A673 (cell line): ENCODE measurements around the gene RGS3. TPM values are rescaled to one million over a fixed set of nuclear protein-coding genes. Genes with fewer than 3 reads are reported as not detected.

Source experiments
- BruUV-seq: library from RNA; stranded (reverse); fragments of 400-500 nt; replicated peaks from 2 replicates; lab custom pipeline; 2021; lab: Mats Ljungman, UMichigan
- CTCF ChIA-PET: fragments of 300-600 bp; sonication (Branson Sonifier 250); formaldehyde crosslinking; loops from one replicate; lab custom pipeline; 2022; ENCODE audit warnings: antibody characterized with exemption; lab: Charles Lee
- POLR2A ChIA-PET: fragments of 300-600 bp; sonication (Branson Sonifier 250); formaldehyde crosslinking; loops from one replicate; lab custom pipeline; 2022; ENCODE audit warnings: antibody characterized with exemption; ENCODE audit not compliant: low non-redundant PET; lab: Charles Lee
- DNase-seq: peaks from one replicate; pipeline ENCODE4 v3.0.0-alpha.2; 2015; ENCODE audit warnings: low spot score
- H3K27ac ChIP-seq: fragments of 200-600 bp; sonication (generic); 2 replicates; pipeline ENCODE4 v1.5.1; 2016; ENCODE audit warnings: mixed run types, low read depth, mild to moderate bottlenecking, mixed read lengths, antibody characterized with exemption, low read length; ENCODE audit not compliant: poor library complexity, severe bottlenecking
- H3K27me3 ChIP-seq: fragments of 200-600 bp; sonication (generic); replicated peaks from 2 replicates; pipeline ENCODE4 v1.6.1; 2017; ENCODE audit warnings: mixed run types, low read depth, mild to moderate bottlenecking, mixed read lengths, antibody characterized with exemption, low read length; ENCODE audit not compliant: insufficient read depth, poor library complexity
- H3K36me3 ChIP-seq: fragments of 200-600 bp; sonication (generic); 2 replicates; pipeline ENCODE4 v1.6.1; 2016; ENCODE audit warnings: mixed run types, mild to moderate bottlenecking, mixed read lengths, antibody characterized with exemption, low read length; ENCODE audit not compliant: insufficient read depth, poor library complexity, severe bottlenecking
- H3K4me1 ChIP-seq: fragments of 200-600 bp; sonication (generic); 2 replicates; pipeline ENCODE4 v1.6.1; 2017; ENCODE audit warnings: mixed run types, mild to moderate bottlenecking, mixed read lengths, antibody characterized with exemption, low read length; ENCODE audit not compliant: insufficient read depth, poor library complexity, severe bottlenecking
- H3K4me3 ChIP-seq: fragments of 200-600 bp; sonication (generic); 2 replicates; pipeline ENCODE4 v1.5.1; 2016; ENCODE audit warnings: low read depth, mixed run types, mild to moderate bottlenecking, mixed read lengths, low read length; ENCODE audit not compliant: poor library complexity, severe bottlenecking
- H3K9me3 ChIP-seq: fragments of 200-600 bp; sonication (generic); 2 replicates; pipeline ENCODE4 v1.6.1; 2016; ENCODE audit warnings: mixed run types, low read depth, mild to moderate bottlenecking, mixed read lengths, antibody characterized with exemption, low read length; ENCODE audit not compliant: poor library complexity, severe bottlenecking
- EZH2 ChIP-seq: fragments of 200-600 bp; sonication (generic); IDR thresholded peaks from 2 replicates; pipeline ENCODE4 v1.6.1; 2017; ENCODE audit warnings: borderline replicate concordance, low read depth, mild to moderate bottlenecking, mixed read lengths, antibody characterized with exemption, low read length; ENCODE audit not compliant: poor library complexity, severe bottlenecking
- intact Hi-C: fragments of 100-400 bp; cut with micrococcal nuclease; formaldehyde crosslinking; loops from one replicate; pipeline ENCODE4 v1.10.0; 2022; ENCODE audit not compliant: unreplicated experiment
- total RNA-seq: library from RNA; stranded (reverse); gene quantifications from 2 replicates; pipeline ENCODE4 v1.2.3, GENCODE V29; 2021
- TF ChIP-seq, protein P1 (sequence below): fragments of 300-800, 200-600 bp; sonication (generic); conservative IDR thresholded peaks from 2 replicates; pipeline ENCODE4 v1.5.1; 2017; ENCODE audit warnings: low read depth, mild to moderate bottlenecking, antibody characterized with exemption, low read length, moderate library complexity, mixed read lengths

The RGS3 gene
- total RNA-seq, 1 experiment from 2014 or later, result 19.2 TPM

GRCh38 chr9:113599646-113600022 lies 136.1 kb downstream of the RGS3 start:
- Histone ChIP-seq H3K36me3 (no peaks in the 10 kb centered on the region), H3K4me1 (peaks cover 37% of the 10 kb centered on the region), H3K9me3 (no peaks in the 10 kb centered on the region), H3K4me3 (no peak overlapping the region), H3K27ac (no peak overlapping the region), H3K27me3 (no peaks in the 10 kb centered on the region)
- no TSS peak for BruUV-seq
- DNase-seq, result no peak
- CTCF ChIA-PET, result no interaction called here
- POLR2A ChIA-PET, result interaction anchor here (0.6 kb wide), 1 partner anchor 76 kb away, joined by 3 read pairs; no protein-coding TSS in a partner anchor
- no peak for TF ChIP-seq EZH2
- TF ChIP-seq, protein P1, sequence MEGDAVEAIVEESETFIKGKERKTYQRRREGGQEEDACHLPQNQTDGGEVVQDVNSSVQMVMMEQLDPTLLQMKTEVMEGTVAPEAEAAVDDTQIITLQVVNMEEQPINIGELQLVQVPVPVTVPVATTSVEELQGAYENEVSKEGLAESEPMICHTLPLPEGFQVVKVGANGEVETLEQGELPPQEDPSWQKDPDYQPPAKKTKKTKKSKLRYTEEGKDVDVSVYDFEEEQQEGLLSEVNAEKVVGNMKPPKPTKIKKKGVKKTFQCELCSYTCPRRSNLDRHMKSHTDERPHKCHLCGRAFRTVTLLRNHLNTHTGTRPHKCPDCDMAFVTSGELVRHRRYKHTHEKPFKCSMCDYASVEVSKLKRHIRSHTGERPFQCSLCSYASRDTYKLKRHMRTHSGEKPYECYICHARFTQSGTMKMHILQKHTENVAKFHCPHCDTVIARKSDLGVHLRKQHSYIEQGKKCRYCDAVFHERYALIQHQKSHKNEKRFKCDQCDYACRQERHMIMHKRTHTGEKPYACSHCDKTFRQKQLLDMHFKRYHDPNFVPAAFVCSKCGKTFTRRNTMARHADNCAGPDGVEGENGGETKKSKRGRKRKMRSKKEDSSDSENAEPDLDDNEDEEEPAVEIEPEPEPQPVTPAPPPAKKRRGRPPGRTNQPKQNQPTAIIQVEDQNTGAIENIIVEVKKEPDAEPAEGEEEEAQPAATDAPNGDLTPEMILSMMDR, result no peak
- intact Hi-C loops, result loop anchor here (10.0 kb wide), 1 partner anchor 325 kb away; the partner anchor contains the start of genes CDC26 and PRPF4

- ChIA-PET POLR2A (no interaction called here), CTCF (interaction anchor here (0.6 kb wide), 2 partner anchors 10 to 55 kb away, joined by 3 read pairs; no protein-coding TSS in a partner anchor)
- intact Hi-C loops, result no loop called here
- H3K4me1 ChIP-seq, result peaks cover 33% of the 10 kb centered on the region
- no peaks in the 10 kb centered on the region for H3K36me3 ChIP-seq
- no peaks in the 10 kb centered on the region for H3K27me3 ChIP-seq
- no peak overlapping the region for H3K4me3 ChIP-seq
- H3K27ac ChIP-seq, result no peak overlapping the region
- TF ChIP-seq, protein P1, result no peak
- TF ChIP-seq EZH2, result no peak
- no TSS peak for BruUV-seq
- no peak for DNase-seq
- no peaks in the 10 kb centered on the region for H3K9me3 ChIP-seq
Measured at GRCh38 chr9:113600023-113600823, 136.7 kb downstream of the RGS3 start.

DNA sequence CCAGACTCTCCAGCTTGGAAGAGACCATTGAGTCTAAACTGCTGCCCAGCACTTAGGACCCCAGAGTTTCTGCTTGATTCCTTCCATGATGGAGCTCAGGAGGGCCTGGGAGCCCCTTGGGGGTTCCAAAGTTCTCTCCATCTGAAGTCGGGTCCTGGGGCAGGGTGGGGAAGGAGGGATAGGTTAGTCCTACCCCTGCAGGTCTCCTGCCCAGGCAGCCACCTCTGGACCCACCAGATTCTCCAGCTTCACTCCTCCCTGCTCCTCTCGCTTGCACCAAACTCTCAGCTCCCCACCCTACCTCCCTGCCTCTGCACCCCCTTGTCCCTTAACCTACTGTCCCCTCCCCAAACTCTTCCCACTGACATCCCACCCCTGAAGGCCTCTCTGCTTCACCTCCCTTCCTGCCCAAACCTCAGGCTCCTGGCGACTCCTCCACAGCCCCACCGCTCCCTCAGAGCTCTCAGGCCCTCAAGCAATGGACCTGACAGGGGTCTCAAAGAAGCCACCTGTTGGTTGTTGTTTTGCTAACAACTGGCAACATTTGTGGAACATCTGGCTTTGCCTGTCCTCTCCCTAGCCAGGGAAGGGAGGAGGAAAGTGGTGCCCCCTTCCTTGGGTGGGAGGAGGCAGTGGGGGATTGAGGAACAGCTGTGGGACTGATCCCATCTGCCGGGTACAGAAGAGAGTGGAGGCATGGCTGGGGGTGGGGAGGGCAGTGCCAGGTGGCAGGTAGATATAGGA lies 137.5 kb downstream of the RGS3 start:
- no peaks in the 10 kb centered on the region for H3K36me3 ChIP-seq
- no peaks in the 10 kb centered on the region for H3K9me3 ChIP-seq
- intact Hi-C loops, result no loop called here
- no peak overlapping the region for H3K4me3 ChIP-seq
- POLR2A ChIA-PET, result no interaction called here
- BruUV-seq, result no TSS peak
- peaks cover 33% of the 10 kb centered on the region for H3K4me1 ChIP-seq
- TF ChIP-seq, protein P1, result no peak
- TF ChIP-seq EZH2, result no peak
- no peaks in the 10 kb centered on the region for H3K27me3 ChIP-seq
- peak overlapping the region; percentile 48 for H3K27ac ChIP-seq
- no peak for DNase-seq
- CTCF ChIA-PET, result interaction anchor here (0.6 to 2.5 kb wide), 3 partner anchors 9 to 54 kb away, joined by 3 to 11 read pairs (median 3); no protein-coding TSS in a partner anchor
